BLaER1 treated with 17β-estradiol and CSF1 and Interleukin-3, amounts not matched to agents 10 nM and 100 nM (cell line): ENCODE measurements around the gene LOX.

Source experiments
- H3K27ac ChIP-seq, 11 experiments: shearing (Covaris generic); formaldehyde crosslinking; 2 replicates each; pipeline ENCODE4 v1.8.1; 2022
- H3K27me3 ChIP-seq, 11 experiments: shearing (Covaris generic); formaldehyde crosslinking; 2 replicates each; pipeline ENCODE4 v1.8.1; 2022
- H3K36me3 ChIP-seq, 11 experiments: shearing (Covaris generic); formaldehyde crosslinking; 2 replicates each; pipeline ENCODE4 v1.8.1; 2022
- H3K4me1 ChIP-seq, 10 experiments: shearing (Covaris generic); formaldehyde crosslinking; 2 replicates each; pipeline ENCODE4 v1.8.1; 2022
- H3K4me2 ChIP-seq, 11 experiments: shearing (Covaris generic); formaldehyde crosslinking; 2 replicates each; pipeline ENCODE4 v1.8.1; 2022
- H3K4me3 ChIP-seq, 10 experiments: shearing (Covaris generic); formaldehyde crosslinking; 2 replicates each; pipeline ENCODE4 v1.8.1; 2022
- H3K9ac ChIP-seq, 11 experiments: shearing (Covaris generic); formaldehyde crosslinking; 2 replicates each; pipeline ENCODE4 v1.8.1; 2022
- H3K9me3 ChIP-seq, 11 experiments: shearing (Covaris generic); formaldehyde crosslinking; replicated peaks in 1 of 11; 2 replicates each; pipeline ENCODE4 v1.8.1; 2022
- H4K20me1 ChIP-seq, 11 experiments: shearing (Covaris generic); formaldehyde crosslinking; 2 replicates each; pipeline ENCODE4 v1.8.1; 2022
- Cebpa-rat ChIP-seq, 11 experiments: shearing (Covaris generic); IDR thresholded peaks; 2 replicates each; pipeline ENCODE4 v1.8.1; 2022

The LOX gene

DNA sequence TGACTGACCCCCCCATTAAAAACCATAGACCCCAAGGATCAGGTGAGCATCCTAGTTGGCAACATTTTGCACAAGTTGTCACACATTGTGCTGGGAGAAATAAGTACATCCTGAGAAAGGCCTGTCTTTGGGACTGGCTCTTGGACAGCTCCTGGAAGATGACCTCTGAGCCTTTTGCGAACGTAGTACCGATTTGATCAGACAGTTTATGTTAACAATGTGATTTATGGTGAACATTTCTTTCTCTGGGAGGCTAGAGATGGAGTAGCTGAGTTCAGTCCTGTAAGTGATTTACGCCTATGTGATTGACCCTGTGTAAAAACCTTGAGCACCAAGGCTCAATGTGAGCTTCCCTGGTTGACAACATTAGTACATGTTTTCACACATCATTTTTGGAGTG lies 41.7 kb downstream of the LOX start:
- no peaks in the 10 kb centered on the region for H4K20me1 ChIP-seq
- no peak overlapping the region for H3K9ac ChIP-seq
- H3K4me3 ChIP-seq: no peak overlapping the region
- no peak overlapping the region for H3K27ac ChIP-seq
- no peak for TF ChIP-seq Cebpa-rat (IDR thresholded peaks at IDR 0.05)
- H3K36me3 ChIP-seq: peaks cover 14 to 50% (median 31%) of the 10 kb centered on the region in 11 experiments; a peak in 21 of 22 replicates
- H3K9me3 ChIP-seq: no peaks in the 10 kb centered on the region
- H3K27me3 ChIP-seq: no peaks in the 10 kb centered on the region
- H3K4me2 ChIP-seq: no peak overlapping the region
- no peaks in the 10 kb centered on the region for H3K4me1 ChIP-seq

- Histone ChIP-seq H3K36me3 (peaks cover 18 to 55% (median 35%) of the 10 kb centered on the region in 11 experiments), H3K4me3 (no peak overlapping the region), H3K27me3 (no peaks in the 10 kb centered on the region), H3K9me3 (no peaks in the 10 kb centered on the region), H3K27ac (no peak overlapping the region), H3K4me2 (no peak overlapping the region), H3K4me1 (no peaks in the 10 kb centered on the region), H3K9ac (no peak overlapping the region), H4K20me1 (no peaks in the 10 kb centered on the region)
- TF ChIP-seq Cebpa-rat (IDR thresholded peaks at IDR 0.05): no peak
These were observed 42.1 kb downstream of the LOX start for GRCh38 chr5:122035913-122036312.

- no peak overlapping the region for H3K9ac ChIP-seq
These were observed 46.2 kb downstream of the LOX start for GRCh38 chr5:122031836-122032235.

GRCh38 chr5:122030251-122030650 lies 47.8 kb downstream of the LOX start:
- Histone ChIP-seq H3K36me3 (peaks cover 58 to 86% (median 66%) of the 10 kb centered on the region in 11 experiments), H3K27ac (no peak overlapping the region), H3K4me1 (no peaks in the 10 kb centered on the region), H3K9me3 (no peaks in the 10 kb centered on the region), H3K4me2 (no peak overlapping the region), H3K9ac (no peak overlapping the region), H3K4me3 (no peak overlapping the region), H4K20me1 (peaks cover 0 to 12% (median 0%) of the 10 kb centered on the region in 11 experiments; a peak in 6 of 22 replicates), H3K27me3 (no peaks in the 10 kb centered on the region)
- no peak for TF ChIP-seq Cebpa-rat (IDR thresholded peaks at IDR 0.05)

More at GRCh38 chr5:122031836-122032235, 46.2 kb downstream of the LOX start:
- H3K36me3 ChIP-seq: peaks cover 55 to 86% (median 69%) of the 10 kb centered on the region in 11 experiments
- no peak overlapping the region for H3K4me3 ChIP-seq
- H4K20me1 ChIP-seq: peaks cover 0 to 6% (median 0%) of the 10 kb centered on the region in 11 experiments; a peak in 4 of 22 replicates
- H3K4me1 ChIP-seq: no peaks in the 10 kb centered on the region
- no peak overlapping the region for H3K4me2 ChIP-seq
- H3K9me3 ChIP-seq: no peaks in the 10 kb centered on the region
- H3K27ac ChIP-seq: no peak overlapping the region
- TF ChIP-seq Cebpa-rat (IDR thresholded peaks at IDR 0.05): no peak
- H3K27me3 ChIP-seq: no peaks in the 10 kb centered on the region

DNA sequence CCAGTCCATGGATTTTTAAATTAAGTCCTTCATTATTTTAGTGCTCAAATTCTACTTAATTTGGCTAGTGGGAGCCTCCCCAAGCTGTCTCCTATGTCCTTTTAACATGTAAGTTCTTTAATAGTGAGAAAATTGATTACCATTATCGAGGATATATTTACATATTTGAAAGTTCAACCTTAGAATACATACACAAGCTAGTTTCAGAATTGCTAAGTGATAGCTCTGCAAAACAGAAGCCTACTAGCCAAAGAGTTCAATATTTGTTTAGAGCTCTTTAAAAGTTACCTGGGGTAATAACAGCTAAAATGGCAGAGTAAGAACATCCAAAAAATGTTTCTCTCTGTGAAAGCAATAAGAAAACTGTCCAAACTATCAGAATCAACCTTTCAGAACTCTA lies 48.2 kb downstream of the LOX start:
- TF ChIP-seq Cebpa-rat (IDR thresholded peaks at IDR 0.05): no peak
- no peaks in the 10 kb centered on the region for H3K9me3 ChIP-seq
- no peak overlapping the region for H3K9ac ChIP-seq
- H3K4me2 ChIP-seq: no peak overlapping the region
- H3K4me3 ChIP-seq: no peak overlapping the region
- peaks cover 57 to 82% (median 63%) of the 10 kb centered on the region in 11 experiments for H3K36me3 ChIP-seq
- H3K27me3 ChIP-seq: no peaks in the 10 kb centered on the region
- H3K4me1 ChIP-seq: no peaks in the 10 kb centered on the region
- no peak overlapping the region for H3K27ac ChIP-seq
- H4K20me1 ChIP-seq: peaks cover 0 to 12% (median 0%) of the 10 kb centered on the region in 11 experiments; a peak in 6 of 22 replicates

GRCh38 chr5:122022966-122023365 lies 55.1 kb downstream of the LOX start:
- peaks cover 0 to 14% (median 0%) of the 10 kb centered on the region in 11 experiments; a peak in 7 of 22 replicates for H3K9me3 ChIP-seq
- H3K36me3 ChIP-seq: peaks cover 67 to 79% (median 69%) of the 10 kb centered on the region in 11 experiments
- no peak for TF ChIP-seq Cebpa-rat (IDR thresholded peaks at IDR 0.05)
- H3K4me3 ChIP-seq: no peak overlapping the region
- H3K4me2 ChIP-seq: 0 out of 22 replicates have a peak overlapping the region, but pooled peaks of 1 of the 11 experiments have one; percentile 1
- H3K4me1 ChIP-seq: peaks cover 0 to 7% (median 0%) of the 10 kb centered on the region in 10 experiments; a peak in 3 of 20 replicates
- H4K20me1 ChIP-seq: peaks cover 0 to 56% (median 4%) of the 10 kb centered on the region in 11 experiments; a peak in 9 of 22 replicates
- H3K27me3 ChIP-seq: no peaks in the 10 kb centered on the region
- no peak overlapping the region for H3K9ac ChIP-seq
- H3K27ac ChIP-seq: no peak overlapping the region

- H3K9ac ChIP-seq: no peak overlapping the region
- H3K4me3 ChIP-seq: no peak overlapping the region
- H3K9me3 ChIP-seq: peaks cover 0 to 14% (median 0%) of the 10 kb centered on the region in 11 experiments; a peak in 7 of 22 replicates
- H3K4me1 ChIP-seq: peaks cover 0 to 7% (median 0%) of the 10 kb centered on the region in 10 experiments; a peak in 3 of 20 replicates
- no peak overlapping the region for H3K27ac ChIP-seq
- H3K4me2 ChIP-seq: no peak overlapping the region
- TF ChIP-seq Cebpa-rat (IDR thresholded peaks at IDR 0.05): no peak
- peaks cover 0 to 73% (median 12%) of the 10 kb centered on the region in 11 experiments; a peak in 9 of 22 replicates for H4K20me1 ChIP-seq
- H3K36me3 ChIP-seq: peaks cover 48 to 83% (median 58%) of the 10 kb centered on the region in 11 experiments
- H3K27me3 ChIP-seq: no peaks in the 10 kb centered on the region
These were observed 58.0 kb downstream of the LOX start for GRCh38 chr5:122019919-122020590.

DNA sequence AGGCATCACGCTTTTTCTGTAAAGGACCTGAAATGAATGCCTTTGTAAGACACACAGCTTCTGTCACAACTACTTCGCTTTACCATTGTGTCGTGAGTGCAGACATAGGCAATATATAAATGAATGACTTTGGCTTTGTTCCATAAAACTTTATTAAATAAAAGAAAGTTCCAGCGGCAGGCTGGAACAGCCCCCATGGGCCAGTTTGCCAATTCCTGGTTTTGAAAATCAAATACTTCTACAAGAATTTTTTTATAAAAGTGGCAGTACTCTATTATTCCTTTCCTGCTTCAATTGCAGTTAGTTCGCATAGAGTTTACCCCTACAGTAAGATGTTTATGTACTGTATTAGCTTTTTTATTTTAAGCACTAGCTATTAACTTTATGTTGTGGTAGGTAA lies 62.6 kb downstream of the LOX start:
- Histone ChIP-seq H3K9ac (no peak overlapping the region), H3K4me2 (no peak overlapping the region), H3K27me3 (no peaks in the 10 kb centered on the region), H3K4me1 (no peaks in the 10 kb centered on the region), H3K27ac (no peak overlapping the region), H3K4me3 (no peak overlapping the region), H3K36me3 (peaks cover 8 to 42% (median 18%) of the 10 kb centered on the region in 11 experiments), H3K9me3 (no peaks in the 10 kb centered on the region), H4K20me1 (peaks cover 0 to 81% (median 12%) of the 10 kb centered on the region in 11 experiments; a peak in 11 of 22 replicates)
- TF ChIP-seq Cebpa-rat (IDR thresholded peaks at IDR 0.05): no peak

DNA sequence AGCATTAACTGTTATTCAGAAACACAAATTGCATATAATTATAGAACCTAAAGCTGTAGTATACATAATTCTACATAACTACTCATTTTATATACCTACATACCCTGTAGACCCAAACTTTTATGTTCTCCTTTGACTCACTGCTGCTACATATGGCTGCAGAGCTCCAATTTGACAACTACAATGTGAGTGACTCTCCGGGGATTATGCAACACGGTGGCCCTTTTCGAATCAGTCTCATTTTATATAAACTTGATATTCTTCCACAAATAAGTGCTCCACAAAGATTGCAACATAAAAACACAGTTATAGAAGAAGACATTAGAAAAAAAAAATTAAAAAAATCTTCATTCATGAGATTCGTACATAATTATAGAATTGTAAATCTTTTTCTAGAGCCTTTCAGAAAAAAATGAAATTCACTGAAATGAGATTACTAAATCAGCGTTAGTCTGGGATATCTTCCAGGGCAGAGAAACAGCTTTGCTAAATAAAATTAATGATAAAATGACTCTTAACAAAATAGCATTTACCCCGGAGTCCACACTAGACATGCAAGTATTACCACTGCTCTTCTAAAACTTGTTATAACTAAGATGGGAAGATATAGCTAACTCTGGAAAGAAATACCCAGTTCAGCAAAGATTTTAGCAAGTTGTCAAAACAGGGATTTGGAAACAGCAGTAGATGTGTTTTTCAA lies 63.7 kb downstream of the LOX start:
- no peaks in the 10 kb centered on the region for H3K4me1 ChIP-seq
- H3K9me3 ChIP-seq: no peaks in the 10 kb centered on the region
- no peak overlapping the region for H3K4me3 ChIP-seq
- peaks cover 5 to 92% (median 19%) of the 10 kb centered on the region in 11 experiments; a peak in 13 of 22 replicates for H4K20me1 ChIP-seq
- no peak for TF ChIP-seq Cebpa-rat (IDR thresholded peaks at IDR 0.05)
- H3K27me3 ChIP-seq: no peaks in the 10 kb centered on the region
- H3K36me3 ChIP-seq: peaks cover 0 to 34% (median 12%) of the 10 kb centered on the region in 11 experiments; a peak in 16 of 22 replicates
- H3K27ac ChIP-seq: no peak overlapping the region
- no peak overlapping the region for H3K9ac ChIP-seq
- no peak overlapping the region for H3K4me2 ChIP-seq
